Measurements from ENCODE around the gene SLC10A7. TPM values are rescaled to one million over a fixed set of nuclear protein-coding genes. Genes with fewer than 3 reads are reported as not detected.

SLC10A7 gene
- total and polyA plus RNA-seq, 2 experiments from 2014 or later = 8.3 to 21.2 TPM

DNA sequence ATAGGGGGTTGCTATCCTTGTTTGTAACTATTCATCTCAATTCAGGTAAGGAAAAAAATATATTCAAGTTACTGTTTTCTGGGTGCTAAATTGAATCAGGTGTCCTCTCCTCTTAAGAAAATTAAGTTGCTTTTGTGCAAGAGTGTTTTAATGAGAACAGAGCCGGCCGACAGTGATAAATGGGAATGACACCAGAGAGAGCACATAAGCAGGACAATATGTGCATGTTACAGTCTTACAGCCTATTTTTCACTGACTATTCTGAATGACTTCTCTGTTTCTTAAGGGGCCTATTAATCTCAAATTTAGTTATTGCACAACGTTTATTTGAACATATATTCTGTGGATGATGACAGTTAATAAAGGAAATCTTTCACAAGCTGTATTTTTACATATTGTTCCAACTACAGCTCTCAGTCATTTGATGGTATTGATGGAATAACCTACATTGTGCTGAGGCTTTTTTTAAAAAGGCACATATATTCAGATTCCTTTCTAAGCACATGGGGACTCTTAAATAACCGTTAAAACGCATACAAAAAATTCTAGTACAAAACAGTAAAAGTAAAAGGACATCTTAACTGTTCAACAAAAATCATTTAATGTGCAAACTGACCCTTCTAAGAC is 68.4 kb downstream of the SLC10A7 start:
- no peaks in the 10 kb centered on the region for H3K4me1 ChIP-seq (ENCODE audit: insufficient read depth)
- H3K9me2 ChIP-seq (replicated peaks; ENCODE audit: insufficient read depth) = no peaks in the 10 kb centered on the region
- H3K79me2 ChIP-seq = no peaks in the 10 kb centered on the region
- no peak overlapping the region for H3K27ac ChIP-seq
- TF ChIP-seq, protein P1, sequence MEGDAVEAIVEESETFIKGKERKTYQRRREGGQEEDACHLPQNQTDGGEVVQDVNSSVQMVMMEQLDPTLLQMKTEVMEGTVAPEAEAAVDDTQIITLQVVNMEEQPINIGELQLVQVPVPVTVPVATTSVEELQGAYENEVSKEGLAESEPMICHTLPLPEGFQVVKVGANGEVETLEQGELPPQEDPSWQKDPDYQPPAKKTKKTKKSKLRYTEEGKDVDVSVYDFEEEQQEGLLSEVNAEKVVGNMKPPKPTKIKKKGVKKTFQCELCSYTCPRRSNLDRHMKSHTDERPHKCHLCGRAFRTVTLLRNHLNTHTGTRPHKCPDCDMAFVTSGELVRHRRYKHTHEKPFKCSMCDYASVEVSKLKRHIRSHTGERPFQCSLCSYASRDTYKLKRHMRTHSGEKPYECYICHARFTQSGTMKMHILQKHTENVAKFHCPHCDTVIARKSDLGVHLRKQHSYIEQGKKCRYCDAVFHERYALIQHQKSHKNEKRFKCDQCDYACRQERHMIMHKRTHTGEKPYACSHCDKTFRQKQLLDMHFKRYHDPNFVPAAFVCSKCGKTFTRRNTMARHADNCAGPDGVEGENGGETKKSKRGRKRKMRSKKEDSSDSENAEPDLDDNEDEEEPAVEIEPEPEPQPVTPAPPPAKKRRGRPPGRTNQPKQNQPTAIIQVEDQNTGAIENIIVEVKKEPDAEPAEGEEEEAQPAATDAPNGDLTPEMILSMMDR (IDR thresholded peaks at IDR 0.05; ENCODE audit: poor library complexity) = no peak
- TF ChIP-seq EZH2phosphoT487 (IDR thresholded peaks at IDR 0.05; ENCODE audit: low read depth, severe bottlenecking, unreplicated experiment) (no peak), EZH2 (IDR thresholded peaks at IDR 0.05; ENCODE audit: borderline replicate concordance) (no peak)
- H4K20me1 ChIP-seq (ENCODE audit: insufficient read depth, poor library complexity, severe bottlenecking) = no peaks in the 10 kb centered on the region
- H3K27me3 ChIP-seq = no peaks in the 10 kb centered on the region
- no peaks in the 10 kb centered on the region for H3K9me3 ChIP-seq (ENCODE audit: low read depth)
- no peaks in the 10 kb centered on the region for H3K36me3 ChIP-seq (replicated peaks; ENCODE audit: insufficient read depth, low read depth)
- 86% methylated on average over 5 of the region's 5 CpGs for whole genome bisulfite sequencing (ENCODE audit: low lambda C conversion rate, missing lambda C conversion rate)
- H3K4me3 ChIP-seq = no peak overlapping the region
- DNase-seq (ENCODE audit: low spot score) = no peak
- H3K4me2 ChIP-seq = no peak overlapping the region
- no peak overlapping the region for H2AFZ ChIP-seq

DNA sequence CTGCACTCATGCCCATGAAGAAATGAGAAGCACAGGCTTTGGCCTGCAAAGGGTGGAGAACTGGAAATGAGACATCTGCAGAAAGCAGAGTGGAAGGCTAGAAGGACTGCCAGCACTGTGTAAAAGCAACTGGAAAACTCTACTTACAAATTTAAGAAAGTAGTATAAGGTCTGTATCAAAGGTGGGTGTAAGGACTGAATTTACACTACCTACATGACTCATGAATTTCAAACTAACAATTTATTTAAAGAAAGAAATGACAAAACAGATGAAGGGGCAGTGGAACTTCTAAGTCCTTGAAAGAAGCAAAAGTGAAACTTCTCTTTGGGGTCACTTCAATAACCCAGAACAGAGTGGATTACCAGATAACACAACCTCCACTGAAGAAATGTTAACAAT is 71.2 kb downstream of the SLC10A7 start:
- no peak overlapping the region for H3K4me2 ChIP-seq
- no peak for DNase-seq (ENCODE audit: low spot score)
- no peaks in the 10 kb centered on the region for H3K79me2 ChIP-seq
- no peaks in the 10 kb centered on the region for H3K4me1 ChIP-seq (ENCODE audit: insufficient read depth)
- no peaks in the 10 kb centered on the region for H3K36me3 ChIP-seq (replicated peaks; ENCODE audit: insufficient read depth, low read depth)
- no peaks in the 10 kb centered on the region for H3K27me3 ChIP-seq
- no peaks in the 10 kb centered on the region for H3K9me2 ChIP-seq (replicated peaks; ENCODE audit: insufficient read depth)
- H2AFZ ChIP-seq = no peak overlapping the region
- H3K4me3 ChIP-seq = no peak overlapping the region
- H3K27ac ChIP-seq = no peak overlapping the region
- H4K20me1 ChIP-seq (ENCODE audit: insufficient read depth, poor library complexity, severe bottlenecking) = no peaks in the 10 kb centered on the region
- no peaks in the 10 kb centered on the region for H3K9me3 ChIP-seq (ENCODE audit: low read depth)
- TF ChIP-seq EZH2 (IDR thresholded peaks at IDR 0.05; ENCODE audit: borderline replicate concordance) (no peak), EZH2phosphoT487 (IDR thresholded peaks at IDR 0.05; ENCODE audit: low read depth, severe bottlenecking, unreplicated experiment) (no peak)
- TF ChIP-seq, protein P1 (IDR thresholded peaks at IDR 0.05; ENCODE audit: poor library complexity) = no peak

DNA sequence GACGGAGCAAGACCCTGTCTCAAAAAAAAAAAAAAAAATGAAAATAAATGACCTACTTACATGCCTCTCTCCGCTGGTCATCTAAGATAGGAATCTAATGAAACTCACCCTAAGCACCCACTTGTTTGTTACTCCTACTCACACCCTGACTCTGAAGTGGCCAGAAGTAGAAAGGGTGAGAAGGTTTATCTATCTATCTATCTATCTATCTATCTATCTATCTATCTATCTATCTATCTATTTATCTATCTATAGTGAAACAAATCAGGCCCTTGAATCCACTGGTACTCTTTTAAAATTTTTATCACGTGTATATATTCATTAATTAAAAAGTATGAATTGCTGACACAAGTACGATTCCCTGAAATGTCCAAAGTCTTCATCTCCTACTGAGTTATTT is 75.2 kb downstream of the SLC10A7 start:
- Histone ChIP-seq H3K4me2 (no peak overlapping the region), H3K9me2 (replicated peaks; ENCODE audit: insufficient read depth) (no peaks in the 10 kb centered on the region), H3K27me3 (no peaks in the 10 kb centered on the region), H3K36me3 (replicated peaks; ENCODE audit: insufficient read depth, low read depth) (no peaks in the 10 kb centered on the region), H3K4me1 (ENCODE audit: insufficient read depth) (no peaks in the 10 kb centered on the region), H3K79me2 (no peaks in the 10 kb centered on the region), H3K4me3 (no peak overlapping the region), H4K20me1 (ENCODE audit: insufficient read depth, poor library complexity, severe bottlenecking) (no peaks in the 10 kb centered on the region), H3K27ac (no peak overlapping the region), H3K9me3 (ENCODE audit: low read depth) (no peaks in the 10 kb centered on the region), H2AFZ (no peak overlapping the region)
- TF ChIP-seq, protein P1 (IDR thresholded peaks at IDR 0.05; ENCODE audit: poor library complexity) = no peak
- TF ChIP-seq EZH2 (IDR thresholded peaks at IDR 0.05; ENCODE audit: borderline replicate concordance) (no peak), EZH2phosphoT487 (IDR thresholded peaks at IDR 0.05; ENCODE audit: low read depth, severe bottlenecking, unreplicated experiment) (no peak)
- WGBS (ENCODE audit: low lambda C conversion rate, missing lambda C conversion rate) = 97% methylated on average over 4 of the region's 4 CpGs
- DNase-seq (ENCODE audit: low spot score) = no peak
